ENCODE measurements around the gene MCF2L.

DNA sequence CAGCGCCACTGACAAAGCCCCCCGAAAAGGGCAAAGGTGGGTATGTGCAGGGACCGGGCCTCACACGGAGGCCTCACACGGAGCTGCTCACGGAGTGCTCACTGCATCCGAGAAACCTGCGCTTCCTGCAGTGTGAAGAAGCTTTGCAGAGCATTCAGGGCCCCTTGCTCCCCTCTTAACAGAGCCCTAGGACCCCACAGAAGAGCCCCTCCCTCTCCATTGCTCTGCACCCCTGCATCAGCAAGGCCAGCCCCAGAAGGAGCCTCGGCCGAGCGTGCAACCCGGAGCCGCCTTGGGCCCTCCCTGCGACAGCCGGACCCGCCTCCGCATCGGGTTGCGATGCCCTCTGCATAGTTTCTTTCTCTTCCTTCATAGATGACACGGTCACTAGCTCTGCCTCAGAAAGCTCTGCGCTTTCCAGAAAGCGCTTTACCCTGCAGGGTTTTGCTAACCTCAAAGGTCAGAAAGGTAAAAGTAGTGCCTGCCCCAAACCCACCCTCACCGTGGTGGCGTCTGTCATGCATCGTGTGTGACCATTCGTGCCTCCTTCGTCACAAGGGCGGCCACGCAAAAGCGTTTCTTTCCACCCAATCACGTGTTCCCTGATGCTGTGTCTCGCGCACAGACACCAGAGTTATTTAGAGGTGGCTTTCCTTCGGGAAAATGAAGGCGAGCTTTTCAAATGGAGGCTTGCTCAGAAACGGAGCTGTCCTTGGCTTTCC is 120.8 kb downstream of the MCF2L start:
- TF ChIP-seq, protein P1, sequence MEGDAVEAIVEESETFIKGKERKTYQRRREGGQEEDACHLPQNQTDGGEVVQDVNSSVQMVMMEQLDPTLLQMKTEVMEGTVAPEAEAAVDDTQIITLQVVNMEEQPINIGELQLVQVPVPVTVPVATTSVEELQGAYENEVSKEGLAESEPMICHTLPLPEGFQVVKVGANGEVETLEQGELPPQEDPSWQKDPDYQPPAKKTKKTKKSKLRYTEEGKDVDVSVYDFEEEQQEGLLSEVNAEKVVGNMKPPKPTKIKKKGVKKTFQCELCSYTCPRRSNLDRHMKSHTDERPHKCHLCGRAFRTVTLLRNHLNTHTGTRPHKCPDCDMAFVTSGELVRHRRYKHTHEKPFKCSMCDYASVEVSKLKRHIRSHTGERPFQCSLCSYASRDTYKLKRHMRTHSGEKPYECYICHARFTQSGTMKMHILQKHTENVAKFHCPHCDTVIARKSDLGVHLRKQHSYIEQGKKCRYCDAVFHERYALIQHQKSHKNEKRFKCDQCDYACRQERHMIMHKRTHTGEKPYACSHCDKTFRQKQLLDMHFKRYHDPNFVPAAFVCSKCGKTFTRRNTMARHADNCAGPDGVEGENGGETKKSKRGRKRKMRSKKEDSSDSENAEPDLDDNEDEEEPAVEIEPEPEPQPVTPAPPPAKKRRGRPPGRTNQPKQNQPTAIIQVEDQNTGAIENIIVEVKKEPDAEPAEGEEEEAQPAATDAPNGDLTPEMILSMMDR (IDR thresholded peaks at IDR 0.05; ENCODE audit: poor library complexity, severe bottlenecking): no peak
- TF ChIP-seq TAF1 (IDR thresholded peaks at IDR 0.05; ENCODE audit: low read depth) (no peak), MXI1 (conservative IDR thresholded peaks at IDR 0.05; ENCODE audit: poor library complexity, severe bottlenecking) (no peak), EP300 (conservative IDR thresholded peaks at IDR 0.05; ENCODE audit: poor library complexity, severe bottlenecking) (no peak), POLR2AphosphoS5 (IDR thresholded peaks at IDR 0.05) (no peak)

Measured in neural cell (in vitro differentiated cells).